Type B pancreatic cell (in vitro differentiated cells): ENCODE data around the gene MED22. TPM values are rescaled to one million over a fixed set of nuclear protein-coding genes. Genes with fewer than 3 reads are reported as not detected.

Experiments used
- DNase-seq: peaks from one replicate; pipeline ENCODE4 v3.0.0; 2021; ENCODE audit warnings: mixed read lengths; ENCODE audit not compliant: unreplicated experiment; ENCODE audit errors: extremely low spot score
- H3K27ac Mint-ChIP-seq: 2 replicates; pipeline ENCODE4 v1.8.0; 2021; ENCODE audit warnings: mild to moderate bottlenecking, mixed read lengths
- H3K27me3 Mint-ChIP-seq: 2 replicates; pipeline ENCODE4 v1.8.0; 2021; ENCODE audit warnings: mixed read lengths
- H3K36me3 Mint-ChIP-seq: 2 replicates; pipeline ENCODE4 v1.8.0; 2021; ENCODE audit warnings: mixed read lengths
- H3K4me1 Mint-ChIP-seq: one replicate; pipeline ENCODE4 v1.8.0; 2021; ENCODE audit warnings: mixed read lengths; ENCODE audit not compliant: unreplicated experiment
- H3K4me3 Mint-ChIP-seq: 2 replicates; pipeline ENCODE4 v1.8.0; 2021; ENCODE audit warnings: mild to moderate bottlenecking, mixed read lengths
- H3K9me3 Mint-ChIP-seq: 2 replicates; pipeline ENCODE4 v1.8.0; 2021; ENCODE audit warnings: mixed read lengths
- CTCF ChIP-seq: fragments of 200-600 bp; sonication (generic); conservative IDR thresholded peaks from 2 replicates; pipeline ENCODE4 v1.5.0; 2021; ENCODE audit warnings: antibody characterized with exemption, mild to moderate bottlenecking
- total RNA-seq: library from RNA; stranded (reverse); gene quantifications from 2 replicates; pipeline ENCODE4 v1.2.1, GENCODE V29; 2021; ENCODE audit warnings: low replicate concordance

MED22 gene
- total RNA-seq, 1 donor from 2014 or later, result 38.2 TPM

- Mint-ChIP-seq H3K4me1 (no peaks in the 10 kb centered on the region), H3K36me3 (no peaks in the 10 kb centered on the region), H3K27me3 (peaks cover 12% of the 10 kb centered on the region), H3K9me3 (peaks cover 9% of the 10 kb centered on the region), H3K27ac (no peak overlapping the region), H3K4me3 (no peak overlapping the region)
- DNase-seq, result no peak
- no peak for TF ChIP-seq CTCF
These were observed 38.3 kb downstream of the MED22 start for GRCh38 chr9:133309608-133310007.

- peak; percentile 48 for DNase-seq
- Mint-ChIP-seq H3K4me1 (no peaks in the 10 kb centered on the region), H3K27ac (no peak overlapping the region), H3K36me3 (no peaks in the 10 kb centered on the region), H3K27me3 (peaks cover 16% of the 10 kb centered on the region), H3K9me3 (peaks cover 9% of the 10 kb centered on the region), H3K4me3 (no peak overlapping the region)
- no peak for TF ChIP-seq CTCF
These were observed 40.6 kb downstream of the MED22 start for GRCh38 chr9:133307301-133307700.

- Mint-ChIP-seq H3K4me3 (no peak overlapping the region), H3K36me3 (no peaks in the 10 kb centered on the region), H3K27ac (no peak overlapping the region), H3K27me3 (peaks cover 18% of the 10 kb centered on the region), H3K9me3 (peaks cover 9% of the 10 kb centered on the region), H3K4me1 (no peaks in the 10 kb centered on the region)
- DNase-seq, result peak; percentile 58
- TF ChIP-seq CTCF, result no peak
These were observed 41.4 kb downstream of the MED22 start for GRCh38 chr9:133306242-133307204.

- H3K4me3 Mint-ChIP-seq, result no peak overlapping the region
- peaks cover 18% of the 10 kb centered on the region for H3K27me3 Mint-ChIP-seq
- DNase-seq, result peak; percentile 44
- no peak for TF ChIP-seq CTCF
- H3K4me1 Mint-ChIP-seq, result no peaks in the 10 kb centered on the region
- no peaks in the 10 kb centered on the region for H3K36me3 Mint-ChIP-seq
- no peak overlapping the region for H3K27ac Mint-ChIP-seq
- peaks cover 9% of the 10 kb centered on the region for H3K9me3 Mint-ChIP-seq
These were observed 42.2 kb downstream of the MED22 start for GRCh38 chr9:133305731-133306130.

- no peaks in the 10 kb centered on the region for H3K36me3 Mint-ChIP-seq
- TF ChIP-seq CTCF, result no peak
- H3K9me3 Mint-ChIP-seq, result peaks cover 6% of the 10 kb centered on the region
- H3K27ac Mint-ChIP-seq, result no peak overlapping the region
- peak; percentile 56 for DNase-seq
- H3K4me1 Mint-ChIP-seq, result no peaks in the 10 kb centered on the region
- H3K27me3 Mint-ChIP-seq, result peaks cover 20% of the 10 kb centered on the region
- H3K4me3 Mint-ChIP-seq, result no peak overlapping the region
These were observed 43.2 kb downstream of the MED22 start for GRCh38 chr9:133304477-133305377.
